Measurements from ENCODE around the gene KCNMA1. TPM values are rescaled to one million over a fixed set of nuclear protein-coding genes. Genes with fewer than 3 reads are reported as not detected.

Gene KCNMA1
- total RNA-seq, 1 donor from 2014 or later = not detected

DNA sequence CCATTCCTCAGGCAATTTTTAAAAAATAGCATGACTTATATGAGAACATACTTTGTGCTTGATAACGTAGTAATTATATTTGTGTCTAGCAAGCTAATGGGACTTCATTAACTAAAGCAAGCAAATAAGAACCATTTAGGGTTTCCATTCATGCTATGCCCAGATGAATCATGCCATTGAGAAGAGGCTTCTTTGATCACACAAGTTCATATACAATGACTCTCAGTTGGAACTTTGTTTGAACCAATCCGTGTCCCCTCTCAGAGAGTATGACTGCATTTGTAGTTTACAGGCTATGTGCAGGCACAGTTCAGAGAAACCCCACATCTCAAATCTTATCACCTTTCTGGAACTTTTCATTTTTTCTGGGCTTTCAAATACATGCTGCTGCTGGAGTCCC is 614.2 kb downstream of the KCNMA1 start:
- Mint-ChIP-seq H3K4me3 (no peak overlapping the region), H3K9me3 (no peaks in the 10 kb centered on the region), H3K27me3 (peaks cover 7% of the 10 kb centered on the region), H3K27ac (no peak overlapping the region), H3K4me1 (no peaks in the 10 kb centered on the region), H3K36me3 (ENCODE audit: low read depth) (no peaks in the 10 kb centered on the region)
- intact Hi-C loops (cut with micrococcal nuclease) = no loop called here
- DNase-seq = no peak

DNA sequence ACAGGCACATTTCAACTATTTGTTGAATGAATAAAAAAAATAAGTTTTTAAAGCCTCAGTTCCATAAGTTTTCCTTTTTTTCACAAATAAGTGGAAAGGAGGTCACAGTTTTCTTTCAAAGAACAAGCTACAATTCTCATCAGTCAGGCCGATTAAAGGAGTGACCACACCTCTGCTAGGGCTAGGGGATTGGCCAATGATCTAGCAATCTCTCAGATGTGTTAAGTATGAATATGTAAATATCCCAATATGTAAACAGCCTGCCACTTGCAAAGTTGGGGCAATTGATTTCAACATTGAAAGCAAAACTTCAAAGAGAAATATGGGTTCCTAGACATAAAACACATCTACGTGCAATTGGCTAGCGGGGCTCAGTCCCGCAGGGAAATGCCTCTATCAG is 614.9 kb downstream of the KCNMA1 start:
- no peaks in the 10 kb centered on the region for H3K4me1 Mint-ChIP-seq
- H3K9me3 Mint-ChIP-seq = no peaks in the 10 kb centered on the region
- intact Hi-C loops (cut with micrococcal nuclease) = no loop called here
- H3K27me3 Mint-ChIP-seq = peaks cover 2% of the 10 kb centered on the region
- H3K36me3 Mint-ChIP-seq (ENCODE audit: low read depth) = no peaks in the 10 kb centered on the region
- no peak for DNase-seq
- no peak overlapping the region for H3K27ac Mint-ChIP-seq
- H3K4me3 Mint-ChIP-seq = no peak overlapping the region

DNA sequence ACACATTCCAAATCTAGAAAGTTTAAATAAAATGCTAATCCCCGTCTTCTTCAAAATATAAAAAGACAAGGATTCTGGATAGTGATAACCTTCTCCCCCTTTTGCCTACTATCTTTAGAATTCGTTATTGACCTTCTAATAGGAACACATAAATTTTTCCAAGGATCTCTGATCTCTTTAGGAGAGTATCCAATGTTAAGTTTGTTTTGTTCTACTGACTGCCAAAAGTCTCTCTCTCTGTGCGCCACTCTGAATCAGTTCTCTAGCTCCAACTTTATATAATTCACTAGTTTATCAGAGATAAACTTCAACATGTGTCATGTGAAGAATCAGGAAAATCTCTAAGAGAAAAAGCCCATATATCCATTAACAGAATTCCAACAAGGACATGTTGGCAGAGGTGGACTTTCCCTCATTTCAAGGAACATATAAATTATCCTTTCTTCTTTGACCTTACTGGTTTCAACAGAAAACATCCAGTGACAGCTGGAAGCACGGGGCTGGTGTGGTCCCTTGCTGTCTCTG is 615.6 kb downstream of the KCNMA1 start:
- Mint-ChIP-seq H3K27me3 (peaks cover 2% of the 10 kb centered on the region), H3K4me3 (no peak overlapping the region), H3K9me3 (no peaks in the 10 kb centered on the region), H3K4me1 (no peaks in the 10 kb centered on the region), H3K27ac (no peak overlapping the region), H3K36me3 (ENCODE audit: low read depth) (no peaks in the 10 kb centered on the region)
- intact Hi-C loops (cut with micrococcal nuclease) = no loop called here
- DNase-seq = no peak

DNA sequence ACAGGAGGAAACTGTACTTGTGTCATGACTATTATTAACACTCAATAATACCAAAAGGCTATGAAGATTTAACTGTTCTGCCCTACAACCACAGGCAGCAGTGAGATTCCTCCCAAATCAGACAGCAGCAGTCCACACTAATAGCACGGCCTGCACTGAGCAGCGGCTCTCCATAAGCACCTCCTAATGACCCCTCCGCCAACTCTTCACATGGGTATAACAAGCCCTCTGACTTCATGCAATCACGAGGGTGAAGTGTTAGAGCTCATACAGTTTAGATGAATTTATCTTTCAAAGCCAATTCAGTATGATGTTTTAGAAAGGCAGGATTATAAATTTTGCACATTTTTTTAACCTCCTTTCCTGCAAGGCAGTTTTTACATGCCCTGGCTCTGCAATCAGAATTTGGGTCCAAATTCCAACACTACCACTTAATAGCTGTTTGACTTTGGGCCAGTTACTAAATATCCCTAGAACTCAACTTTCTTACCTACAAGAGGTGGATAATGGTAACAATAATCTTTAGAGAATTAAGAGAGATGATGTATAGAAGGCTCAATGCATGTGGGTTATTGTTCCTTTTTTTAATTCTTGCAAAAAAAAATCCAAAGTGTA is 617.1 kb downstream of the KCNMA1 start:
- no peak overlapping the region for H3K27ac Mint-ChIP-seq
- DNase-seq = no peak
- no peak overlapping the region for H3K4me3 Mint-ChIP-seq
- H3K4me1 Mint-ChIP-seq = no peaks in the 10 kb centered on the region
- intact Hi-C loops (cut with micrococcal nuclease) = no loop called here
- H3K27me3 Mint-ChIP-seq = no peaks in the 10 kb centered on the region
- no peaks in the 10 kb centered on the region for H3K9me3 Mint-ChIP-seq
- no peaks in the 10 kb centered on the region for H3K36me3 Mint-ChIP-seq (ENCODE audit: low read depth)

DNA sequence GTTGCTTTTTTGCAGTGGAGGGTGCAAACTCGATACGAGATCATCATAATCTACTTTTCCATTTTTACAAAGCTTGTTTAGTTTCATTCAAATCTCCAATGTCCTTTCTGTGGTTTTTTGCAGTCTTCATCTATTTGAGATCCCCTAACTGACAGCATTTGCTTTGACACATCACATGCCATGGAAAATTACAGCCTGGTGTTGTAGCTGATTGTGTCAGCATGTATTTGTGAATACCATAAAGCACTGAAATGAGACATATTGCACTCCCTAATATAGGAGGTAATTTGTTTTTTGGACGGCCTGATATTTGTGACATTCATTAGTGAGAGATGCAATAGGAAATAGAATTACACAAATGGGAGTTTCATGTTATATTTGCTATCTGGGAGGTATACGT is 620.8 kb downstream of the KCNMA1 start:
- no peaks in the 10 kb centered on the region for H3K36me3 Mint-ChIP-seq (ENCODE audit: low read depth)
- H3K27ac Mint-ChIP-seq = no peak overlapping the region
- no peaks in the 10 kb centered on the region for H3K9me3 Mint-ChIP-seq
- DNase-seq = no peak
- no peak overlapping the region for H3K4me3 Mint-ChIP-seq
- no peaks in the 10 kb centered on the region for H3K4me1 Mint-ChIP-seq
- H3K27me3 Mint-ChIP-seq = no peaks in the 10 kb centered on the region
- intact Hi-C loops (cut with micrococcal nuclease) = no loop called here

DNA sequence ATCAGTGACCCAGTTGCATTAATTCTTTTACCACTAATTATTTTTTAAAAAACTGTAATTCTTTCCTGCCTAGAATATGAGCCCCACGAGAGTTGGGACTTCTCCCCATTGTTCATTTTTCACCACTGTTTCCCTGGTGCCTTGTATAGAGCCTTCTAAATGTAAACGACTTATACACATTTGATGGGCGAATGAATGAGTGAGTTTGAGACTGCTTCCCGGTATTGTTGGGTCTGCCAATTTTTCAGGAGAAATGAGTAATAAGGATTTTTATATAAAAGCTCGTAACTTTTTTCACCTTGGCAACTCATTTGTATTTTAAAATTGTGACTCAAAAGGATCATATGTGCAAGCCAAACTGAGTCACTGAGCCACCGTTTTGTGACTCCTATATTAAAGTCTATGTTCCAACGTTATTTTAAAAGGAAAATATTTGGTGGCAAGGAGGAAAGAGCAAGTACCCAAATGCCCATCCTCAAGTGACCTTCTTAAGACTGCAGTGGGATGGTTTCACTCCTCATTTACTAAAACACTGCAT is 621.3 kb downstream of the KCNMA1 start:
- H3K4me1 Mint-ChIP-seq = no peaks in the 10 kb centered on the region
- H3K27ac Mint-ChIP-seq = no peak overlapping the region
- H3K36me3 Mint-ChIP-seq (ENCODE audit: low read depth) = no peaks in the 10 kb centered on the region
- H3K27me3 Mint-ChIP-seq = no peaks in the 10 kb centered on the region
- H3K4me3 Mint-ChIP-seq = no peak overlapping the region
- H3K9me3 Mint-ChIP-seq = no peaks in the 10 kb centered on the region
- DNase-seq = no peak
- intact Hi-C loops (cut with micrococcal nuclease) = no loop called here

DNA sequence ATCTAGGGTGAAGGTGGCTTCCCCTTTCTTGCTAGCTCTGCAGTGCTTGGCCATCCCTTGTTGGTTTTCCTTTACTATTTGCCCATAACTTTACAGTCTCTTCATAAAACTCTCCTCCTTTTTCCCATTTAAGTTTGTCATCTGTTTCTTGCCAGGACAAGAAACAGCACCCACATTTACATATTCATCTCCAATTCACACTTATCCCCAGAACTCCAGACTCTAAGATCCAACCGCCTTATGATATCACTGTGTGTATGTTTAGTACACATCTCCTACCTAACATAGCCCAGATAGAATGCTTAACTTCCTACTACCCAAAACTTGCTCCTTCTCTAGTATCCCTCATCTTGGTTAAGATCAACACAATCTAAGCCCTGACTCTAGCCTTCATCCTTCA is 622.2 kb downstream of the KCNMA1 start:
- no peaks in the 10 kb centered on the region for H3K9me3 Mint-ChIP-seq
- no peak overlapping the region for H3K4me3 Mint-ChIP-seq
- H3K36me3 Mint-ChIP-seq (ENCODE audit: low read depth) = no peaks in the 10 kb centered on the region
- H3K27ac Mint-ChIP-seq = no peak overlapping the region
- intact Hi-C loops (cut with micrococcal nuclease) = no loop called here
- no peak for DNase-seq
- H3K27me3 Mint-ChIP-seq = no peaks in the 10 kb centered on the region
- H3K4me1 Mint-ChIP-seq = no peaks in the 10 kb centered on the region

DNA sequence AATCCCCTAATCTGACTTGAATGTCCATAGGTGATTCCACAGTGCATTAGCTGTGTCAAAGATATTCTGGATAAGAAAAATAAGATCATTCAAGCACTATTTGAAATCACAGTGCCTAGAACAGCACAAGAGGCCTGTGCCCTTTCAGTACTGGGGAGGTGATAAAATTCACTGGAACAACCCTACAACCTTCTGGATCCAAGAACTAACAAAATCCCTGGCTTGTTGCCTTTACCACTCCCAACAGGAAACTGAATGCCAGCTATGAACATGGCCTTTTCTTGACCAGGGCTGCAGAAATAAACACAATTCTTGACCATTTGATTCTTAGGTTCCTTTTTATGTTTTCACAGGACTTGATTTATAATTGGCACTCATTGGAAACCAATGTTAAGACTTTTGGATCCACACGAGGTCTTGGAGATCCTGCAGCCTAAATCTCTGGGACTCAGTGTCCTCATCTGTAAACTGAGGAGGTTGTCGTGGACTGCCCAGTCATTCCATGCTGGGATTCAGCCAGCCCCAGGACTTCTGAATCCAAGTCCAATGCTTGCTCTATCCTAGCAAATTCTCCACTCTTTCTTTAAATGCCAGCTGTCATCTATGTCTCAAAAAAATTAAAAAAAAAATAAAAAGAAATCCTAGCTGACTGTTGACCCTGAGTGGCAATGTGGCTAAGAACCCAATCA is 624.7 kb downstream of the KCNMA1 start:
- no peaks in the 10 kb centered on the region for H3K9me3 Mint-ChIP-seq
- H3K36me3 Mint-ChIP-seq (ENCODE audit: low read depth) = no peaks in the 10 kb centered on the region
- DNase-seq = no peak
- H3K4me3 Mint-ChIP-seq = no peak overlapping the region
- no peaks in the 10 kb centered on the region for H3K4me1 Mint-ChIP-seq
- intact Hi-C loops (cut with micrococcal nuclease) = no loop called here
- H3K27me3 Mint-ChIP-seq = no peaks in the 10 kb centered on the region
- H3K27ac Mint-ChIP-seq = no peak overlapping the region

DNA sequence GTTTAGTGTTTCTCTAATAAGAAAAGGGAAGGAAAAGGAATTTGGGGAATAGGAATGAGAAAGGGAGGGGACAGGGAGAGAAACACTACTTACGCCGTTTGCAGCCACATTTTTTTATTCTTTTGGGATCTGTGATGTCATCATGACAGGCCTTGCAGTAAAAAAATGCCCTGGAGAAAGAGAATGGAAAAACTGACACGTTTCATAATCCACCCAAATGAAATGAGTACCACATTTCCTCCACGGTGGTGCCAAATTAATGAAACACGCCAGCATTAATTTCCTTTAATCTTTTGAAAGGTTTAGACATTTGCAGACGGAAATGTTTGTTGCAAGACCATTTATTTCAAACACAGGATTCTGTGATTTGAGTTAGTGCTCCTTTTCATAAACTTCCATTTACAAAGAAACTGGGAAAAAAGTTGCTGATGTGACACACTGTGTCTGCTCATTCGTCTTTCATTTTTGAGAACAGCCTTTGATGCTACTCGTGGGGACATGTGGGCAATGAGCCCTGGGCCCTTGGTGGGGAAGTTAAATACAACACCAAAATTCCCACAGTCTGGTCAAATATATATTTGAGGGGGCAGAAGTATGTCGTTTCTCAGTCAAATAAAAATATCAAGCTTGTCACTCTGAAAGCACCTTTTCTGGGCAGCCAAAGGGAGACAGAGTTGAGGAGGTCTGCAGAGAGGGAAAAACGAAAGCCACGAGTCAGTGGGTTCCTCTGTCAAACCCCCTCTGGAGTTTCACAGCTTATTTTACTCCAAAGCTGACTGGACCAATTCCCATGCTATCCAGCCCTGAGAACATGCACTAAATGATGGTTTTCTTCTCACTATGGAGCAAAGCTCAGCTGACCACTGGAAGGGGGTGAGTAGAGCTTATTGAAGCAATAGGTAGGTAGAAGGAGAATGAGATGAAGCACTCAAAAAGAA is 625.5 kb downstream of the KCNMA1 start:
- H3K27me3 Mint-ChIP-seq = no peaks in the 10 kb centered on the region
- no peak overlapping the region for H3K27ac Mint-ChIP-seq
- no peak overlapping the region for H3K4me3 Mint-ChIP-seq
- no peak for DNase-seq
- H3K36me3 Mint-ChIP-seq (ENCODE audit: low read depth) = no peaks in the 10 kb centered on the region
- intact Hi-C loops (cut with micrococcal nuclease) = no loop called here
- H3K4me1 Mint-ChIP-seq = no peaks in the 10 kb centered on the region
- H3K9me3 Mint-ChIP-seq = no peaks in the 10 kb centered on the region

DNA sequence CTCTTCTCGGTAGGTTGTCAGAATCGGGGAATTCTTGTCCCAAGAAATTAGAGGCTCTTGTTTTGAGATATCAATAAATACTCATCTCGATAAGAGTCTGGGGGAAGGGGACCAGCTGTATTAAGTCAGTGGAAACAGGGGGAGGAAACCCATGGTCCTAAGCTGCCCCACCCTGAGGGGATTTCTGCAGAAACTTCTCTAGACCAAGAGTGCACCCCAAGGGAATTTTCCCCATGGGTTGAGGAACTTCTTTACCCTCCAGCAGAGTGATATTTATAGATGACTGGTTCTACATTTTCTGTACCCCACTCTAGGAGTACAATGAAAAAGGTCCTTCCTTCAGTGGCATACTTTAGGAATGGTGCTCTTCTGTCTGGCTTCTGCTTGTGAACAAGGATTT is 627.2 kb downstream of the KCNMA1 start:
- Mint-ChIP-seq H3K4me1 (no peaks in the 10 kb centered on the region), H3K36me3 (ENCODE audit: low read depth) (no peaks in the 10 kb centered on the region), H3K4me3 (no peak overlapping the region), H3K27ac (no peak overlapping the region), H3K9me3 (no peaks in the 10 kb centered on the region), H3K27me3 (no peaks in the 10 kb centered on the region)
- intact Hi-C loops (cut with micrococcal nuclease) = no loop called here
- DNase-seq = no peak

DNA sequence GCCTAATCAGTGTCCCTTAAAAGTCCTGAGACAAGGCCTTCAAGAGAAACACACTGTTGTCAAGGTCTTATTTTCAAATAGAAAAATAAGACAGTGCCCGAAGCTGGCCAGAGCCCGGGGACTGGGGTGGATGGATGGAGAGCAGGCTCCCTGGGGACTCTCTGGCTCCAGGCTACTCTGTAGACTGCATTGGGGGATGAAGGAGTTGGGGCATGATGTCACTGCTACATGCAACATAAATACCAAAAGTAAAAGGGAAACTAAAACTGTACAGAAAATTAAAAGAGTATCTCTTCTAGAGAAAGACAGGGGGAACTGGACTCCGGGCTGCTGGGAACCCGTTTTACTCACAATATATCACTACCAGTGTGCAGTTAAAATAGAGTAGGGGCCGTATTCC is 629.8 kb downstream of the KCNMA1 start:
- no peak for DNase-seq
- intact Hi-C loops (cut with micrococcal nuclease) = no loop called here
- Mint-ChIP-seq H3K27me3 (peaks cover 1% of the 10 kb centered on the region), H3K27ac (no peak overlapping the region), H3K9me3 (no peaks in the 10 kb centered on the region), H3K4me3 (no peak overlapping the region), H3K36me3 (ENCODE audit: low read depth) (no peaks in the 10 kb centered on the region), H3K4me1 (no peaks in the 10 kb centered on the region)

DNA sequence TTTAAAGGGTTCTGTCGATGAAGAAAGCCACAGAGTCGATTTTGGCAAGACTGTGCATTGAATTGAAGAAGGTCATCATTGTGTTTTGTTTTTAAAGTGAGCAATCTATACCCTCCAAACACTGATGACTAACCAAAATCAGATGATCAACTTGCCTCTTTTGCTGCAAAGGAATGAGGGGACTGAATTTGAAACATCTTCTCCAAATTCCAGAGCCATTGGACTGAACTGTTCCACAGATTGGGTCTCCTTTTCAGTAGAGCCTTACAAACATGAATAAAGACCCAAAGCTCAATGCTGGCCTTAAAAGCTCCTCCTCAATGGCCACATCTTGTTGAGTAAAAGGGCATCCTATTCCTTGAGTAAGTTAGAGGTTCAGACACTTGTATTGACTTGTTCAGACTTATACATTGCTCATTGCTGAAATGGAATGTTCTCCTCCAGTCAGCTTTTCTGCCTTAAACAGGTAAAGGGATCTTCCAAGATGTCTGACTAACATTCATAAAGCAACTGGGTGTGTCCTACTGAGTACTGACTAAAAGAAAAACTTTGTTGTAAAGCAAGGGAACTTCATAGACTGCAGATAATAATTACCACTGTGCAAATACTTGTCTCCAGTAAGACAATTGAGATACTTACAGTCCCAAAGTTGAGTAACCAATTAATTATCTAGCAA is 630.6 kb downstream of the KCNMA1 start:
- Mint-ChIP-seq H3K27ac (no peak overlapping the region), H3K36me3 (ENCODE audit: low read depth) (no peaks in the 10 kb centered on the region), H3K9me3 (no peaks in the 10 kb centered on the region), H3K4me3 (no peak overlapping the region), H3K4me1 (no peaks in the 10 kb centered on the region), H3K27me3 (peaks cover 1% of the 10 kb centered on the region)
- intact Hi-C loops (cut with micrococcal nuclease) = no loop called here
- DNase-seq = no peak

DNA sequence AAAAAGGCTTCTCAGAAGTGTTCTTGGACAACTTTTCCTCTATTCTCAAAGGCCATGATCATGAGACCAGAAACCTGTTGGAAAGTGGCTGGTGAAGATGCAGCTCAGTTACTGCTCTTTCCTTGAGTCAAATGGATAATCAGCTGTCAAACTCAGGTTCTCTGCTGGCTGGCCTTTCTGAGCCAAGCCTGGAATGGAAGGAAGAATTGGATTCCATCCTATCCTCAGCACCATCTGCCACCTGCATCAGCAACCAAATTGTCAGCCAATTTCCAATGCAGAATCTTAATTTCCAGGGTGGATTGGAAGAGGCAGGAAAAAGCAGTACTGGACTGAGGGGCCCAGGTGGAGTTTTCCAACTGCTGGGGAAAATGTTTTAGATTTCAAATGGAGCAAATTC is 631.7 kb downstream of the KCNMA1 start:
- Mint-ChIP-seq H3K36me3 (ENCODE audit: low read depth) (no peaks in the 10 kb centered on the region), H3K27ac (no peak overlapping the region), H3K9me3 (no peaks in the 10 kb centered on the region), H3K4me3 (no peak overlapping the region), H3K27me3 (peaks cover 1% of the 10 kb centered on the region), H3K4me1 (no peaks in the 10 kb centered on the region)
- intact Hi-C loops (cut with micrococcal nuclease) = no loop called here
- DNase-seq = no peak
